Psoas muscle (tissue), 8 donors: ENCODE results near the gene NINJ1. TPM values are rescaled to one million over a fixed set of nuclear protein-coding genes. Genes with fewer than 3 reads are reported as not detected.
A peak's percentile ranks its signal among the peaks of the same experiment; 100 is the strongest.

Experiments
- ATAC-seq, 4 donors: fragments of 200-7000 bp; cut with Tn5 transposase; one replicate each; pipeline ENCODE4 v1.9.1; 2020; ENCODE audit warnings: moderate library complexity in 3 of 4, mild to moderate bottlenecking in 2 of 4
- DNase-seq, 2 donors: peaks; one replicate each; pipeline ENCODE4 v3.0.0-alpha.2; 2020
- H3K27ac ChIP-seq: fragments of 200-600 bp; one replicate; pipeline ENCODE4 v1.8.0; 2022
- H3K27me3 ChIP-seq, 3 donors: fragments of 200-600 bp in 1 of 3; one replicate each; pipeline versions ENCODE4 v1.6.1 to v1.8.0; 2013 to 2022; ENCODE audit warnings: low read length in 2 of 3, mild to moderate bottlenecking in 2 of 3, moderate library complexity in 1 of 3; ENCODE audit not compliant: insufficient read depth in 3 of 3
- H3K36me3 ChIP-seq, 2 donors: fragments of 200-600 bp in 1 of 2; one replicate each; pipeline versions ENCODE4 v1.6.1 to v1.8.0; 2013 to 2022; ENCODE audit warnings: low read depth in 1 of 2, mild to moderate bottlenecking in 1 of 2, moderate library complexity in 1 of 2; ENCODE audit not compliant: insufficient read depth in 1 of 2
- H3K4me1 ChIP-seq: fragments of 200-600 bp; one replicate; pipeline ENCODE4 v1.8.0; 2022
- H3K4me3 ChIP-seq: fragments of 200-600 bp; one replicate; pipeline ENCODE4 v1.8.0; 2022; ENCODE audit warnings: mild to moderate bottlenecking
- H3K9me3 ChIP-seq: fragments of 200-600 bp; one replicate; pipeline ENCODE4 v1.8.0; 2022
- CTCF ChIP-seq: fragments of 200-600 bp; IDR thresholded peaks from one replicate; pipeline ENCODE4 v1.8.0; 2022; ENCODE audit warnings: antibody characterized with exemption
- WGBS, 3 donors: extraction: QIAGEN DNeasy Blood & Tissue Kit; methylation state at CpG; one replicate each; pipeline versions ENCODE4 v1.1.6 to v1.1.7; 2013; 5-methylcytosine and 5-hydroxymethylcytosine counted together
- intact Hi-C, 2 donors: fragments of 100-400 bp; cut with DNase I; formaldehyde crosslinking; loops; one replicate each; pipeline versions ENCODE4 v1.11.0 to v1.14.2; 2022
- polyA plus RNA-seq, 3 donors: library from polyadenylated mRNA; stranded (reverse); fragments of 200-250 nt; gene quantifications; one replicate each; pipeline ENCODE4 v1.2.3, GENCODE V29; 2013
- total RNA-seq, 4 donors: library from RNA; stranded (reverse); fragmentation: NEBNext Ultra II Directional in 2 of 4; extraction: Animal tissue kit (Norgen Biotek cat#: 25700) in 2 of 4; gene quantifications; one replicate each; pipeline versions ENCODE4 v1.2.1 to v1.2.4, GENCODE V29; 2021 to 2023
- donor health status: healthy with polysubstance abuse.
- donor health status: DM: no; HTN: no; CAD: no; lungs with moderate emphysema.
- donor health status: Bipolar disorder and iron deficiency.
- donor health status: healthy.
- donor health status: DM: yes; HTN: yes; CAD: no.
- donor health status: DM: no; HTN: no; CAD: no.
- donor health status: DM: no; HTN: no; CAD: no.
- donor health status: DM: yes; HTN: yes; CAD: no.

NINJ1 gene
- total and polyA plus RNA-seq, 7 donors: 17.8 to 40.1 (median 21.3) TPM

- no peak for ATAC-seq
- Histone ChIP-seq H3K36me3 (no peaks in the 10 kb centered on the region), H3K9me3 (no peaks in the 10 kb centered on the region), H3K4me3 (no peak overlapping the region), H3K4me1 (peaks cover 18% of the 10 kb centered on the region), H3K27ac (no peak overlapping the region), H3K27me3 (no peaks in the 10 kb centered on the region)
- 82 to 89% (median 83%) methylated on average over 12 to 13 of the region's 13 CpGs for WGBS, 3 donors
- DNase-seq: no peak
- intact Hi-C loops: loop anchor here in 1 of 2 donors (5.0 to 10.0 kb wide), 3 partner anchors 57 to 401 kb away; no protein-coding TSS in a partner anchor
- TF ChIP-seq CTCF: no peak
Measured at GRCh38 chr9:93164085-93164484, 30.0 kb upstream of the NINJ1 start.

- Histone ChIP-seq H3K27me3 (no peaks in the 10 kb centered on the region), H3K4me3 (no peak overlapping the region), H3K9me3 (no peaks in the 10 kb centered on the region), H3K4me1 (peaks cover 9% of the 10 kb centered on the region), H3K36me3 (no peaks in the 10 kb centered on the region), H3K27ac (no peak overlapping the region)
- ATAC-seq (peak in 2 of 4 donors; percentile 46 to 56), DNase-seq (no peak)
- intact Hi-C loops: loop anchor here (2.0 to 10.0 kb wide), 4 partner anchors 55 to 403 kb away; no protein-coding TSS in a partner anchor
- 50 to 51% (median 50%) methylated on average over 11 of the region's 11 CpGs for WGBS, 3 donors
- TF ChIP-seq CTCF: no peak
Measured at GRCh38 chr9:93161786-93162562, 27.9 kb upstream of the NINJ1 start.

GRCh38 chr9:93159601-93160471, 25.8 kb upstream of the NINJ1 start:
- peak; percentile 82 to 93 for DNase-seq
- Histone ChIP-seq H3K9me3 (no peaks in the 10 kb centered on the region), H3K36me3 (no peaks in the 10 kb centered on the region), H3K4me3 (peak overlapping the region; percentile 41), H3K4me1 (peaks cover 9% of the 10 kb centered on the region), H3K27me3 (no peaks in the 10 kb centered on the region), H3K27ac (no peak overlapping the region)
- 9 to 22% (median 9%) methylated on average over 19 of the region's 19 CpGs for WGBS, 3 donors
- ATAC-seq: peak; percentile 93 to 99 (median 97)
- intact Hi-C loops: loop anchor here (1.0 to 10.0 kb wide), 5 partner anchors 53 to 405 kb away; no protein-coding TSS in a partner anchor
- peak; percentile 97 for TF ChIP-seq CTCF

GRCh38 chr9:93156475-93157008, 22.5 kb upstream of the NINJ1 start:
- 64 to 72% (median 71%) methylated on average over 11 of the region's 11 CpGs for WGBS, 3 donors
- Histone ChIP-seq H3K9me3 (no peaks in the 10 kb centered on the region), H3K27ac (no peak overlapping the region), H3K4me1 (peaks cover 3% of the 10 kb centered on the region), H3K36me3 (no peaks in the 10 kb centered on the region), H3K4me3 (no peak overlapping the region), H3K27me3 (no peaks in the 10 kb centered on the region)
- intact Hi-C loops: no loop called here
- TF ChIP-seq CTCF: no peak
- ATAC-seq (no peak), DNase-seq (no peak)
